RWPE2 (cell line): Measurements from ENCODE around the gene SPN.
"Not testable (repeated sequence)": the region's sequence is repeated elsewhere in the genome, so short reads cannot be mapped to it uniquely, and the experiment has no call there.

Source experiments
- ATAC-seq: fragments of 200-7000 bp; cut with Tn5 transposase; 3 replicates; pipeline ENCODE4 v1.9.1; 2021; ENCODE audit warnings: low read depth
- DNase-seq: peaks from one replicate; pipeline ENCODE4 v3.0.0-alpha.2; 2020; ENCODE audit warnings: low spot score
- H3K27ac ChIP-seq: fragments of 450-650 bp; 2 replicates; pipeline ENCODE4 v1.5.1; 2017; ENCODE audit warnings: mild to moderate bottlenecking; ENCODE audit not compliant: poor library complexity, severe bottlenecking
- H3K27me3 ChIP-seq: fragments of 250-450 bp; sonication (Bioruptor Pico); 2 replicates; pipeline ENCODE4 v1.5.1; 2021; ENCODE audit warnings: mild to moderate bottlenecking, moderate library complexity; ENCODE audit not compliant: insufficient read depth, poor library complexity, severe bottlenecking
- H3K36me3 ChIP-seq: fragments of 250-450 bp; sonication (Bioruptor Pico); 2 replicates; pipeline ENCODE4 v1.5.1; 2020; ENCODE audit warnings: low read depth, mild to moderate bottlenecking, moderate library complexity
- H3K4me1 ChIP-seq: fragments of 250-450 bp; sonication (Bioruptor Pico); 2 replicates; pipeline ENCODE4 v1.5.1; 2021; ENCODE audit warnings: mild to moderate bottlenecking, moderate library complexity; ENCODE audit not compliant: insufficient read depth, poor library complexity, severe bottlenecking
- H3K4me3 ChIP-seq: fragments of 250-450 bp; sonication (Bioruptor Pico); 2 replicates; pipeline ENCODE4 v1.5.1; 2021; ENCODE audit warnings: mild to moderate bottlenecking, moderate library complexity; ENCODE audit not compliant: severe bottlenecking
- H3K9me3 ChIP-seq: fragments of 250-450 bp; sonication (Bioruptor Pico); 2 replicates; pipeline ENCODE4 v1.5.1; 2021; ENCODE audit warnings: mild to moderate bottlenecking, moderate library complexity; ENCODE audit not compliant: severe bottlenecking
- TF ChIP-seq, protein P1 (sequence below): fragments of 450-650 bp; IDR thresholded peaks from one replicate; pipeline ENCODE4 v1.5.1; 2017; ENCODE audit warnings: mild to moderate bottlenecking, moderate library complexity; ENCODE audit not compliant: poor library complexity, severe bottlenecking

The SPN gene

DNA sequence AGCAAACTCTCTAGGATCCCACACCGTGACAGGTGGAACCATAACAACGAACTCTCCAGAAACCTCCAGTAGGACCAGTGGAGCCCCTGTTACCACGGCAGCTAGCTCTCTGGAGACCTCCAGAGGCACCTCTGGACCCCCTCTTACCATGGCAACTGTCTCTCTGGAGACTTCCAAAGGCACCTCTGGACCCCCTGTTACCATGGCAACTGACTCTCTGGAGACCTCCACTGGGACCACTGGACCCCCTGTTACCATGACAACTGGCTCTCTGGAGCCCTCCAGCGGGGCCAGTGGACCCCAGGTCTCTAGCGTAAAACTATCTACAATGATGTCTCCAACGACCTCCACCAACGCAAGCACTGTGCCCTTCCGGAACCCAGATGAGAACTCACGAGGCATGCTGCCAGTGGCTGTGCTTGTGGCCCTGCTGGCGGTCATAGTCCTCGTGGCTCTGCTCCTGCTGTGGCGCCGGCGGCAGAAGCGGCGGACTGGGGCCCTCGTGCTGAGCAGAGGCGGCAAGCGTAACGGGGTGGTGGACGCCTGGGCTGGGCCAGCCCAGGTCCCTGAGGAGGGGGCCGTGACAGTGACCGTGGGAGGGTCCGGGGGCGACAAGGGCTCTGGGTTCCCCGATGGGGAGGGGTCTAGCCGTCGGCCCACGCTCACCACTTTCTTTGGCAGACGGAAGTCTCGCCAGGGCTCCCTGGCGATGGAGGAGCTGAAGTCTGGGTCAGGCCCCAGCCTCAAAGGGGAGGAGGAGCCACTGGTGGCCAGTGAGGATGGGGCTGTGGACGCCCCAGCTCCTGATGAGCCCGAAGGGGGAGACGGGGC lies 1.3 kb downstream of the SPN start:
- ATAC-seq, result no peak
- no peaks in the 10 kb centered on the region for H3K27me3 ChIP-seq

DNA sequence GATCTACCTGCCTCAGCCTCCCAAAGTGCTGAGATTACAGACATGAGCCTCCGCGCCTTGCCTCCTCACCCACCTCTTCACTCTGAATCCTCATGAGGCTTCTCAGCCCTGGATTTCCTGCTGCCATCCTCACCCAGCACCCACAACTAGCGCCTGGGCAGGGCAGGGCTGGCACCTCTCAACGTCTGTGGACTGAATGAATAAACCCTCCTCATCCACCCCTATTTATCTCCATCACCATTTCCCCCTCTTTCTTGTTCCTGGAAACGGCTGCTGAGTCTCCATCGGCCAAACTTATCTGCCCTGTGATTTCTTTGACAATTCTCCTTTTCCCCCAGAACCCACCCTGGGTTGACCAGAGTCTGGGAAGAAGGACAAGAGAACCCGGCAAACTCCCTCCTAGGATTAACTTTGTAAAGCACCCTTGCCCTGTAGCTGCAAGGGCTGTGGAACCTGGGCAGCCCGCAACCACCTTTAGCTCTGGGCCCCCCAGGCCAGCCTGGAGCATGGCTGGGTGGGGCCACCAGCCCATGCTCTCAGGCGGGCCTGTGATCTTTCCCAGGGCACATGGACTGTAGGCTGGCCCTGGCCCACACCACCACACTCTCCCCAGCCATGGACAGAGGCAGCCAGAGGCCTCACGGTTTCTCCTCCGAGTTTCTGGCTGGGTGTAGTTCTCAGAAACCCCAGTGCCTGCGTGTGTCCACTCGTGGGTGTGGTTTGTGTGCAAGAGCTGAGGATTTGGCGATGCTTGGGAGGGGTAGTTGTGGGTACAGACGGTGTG lies 2.4 kb downstream of the SPN start:
- ATAC-seq (no peak), DNase-seq (no peak)
- Histone ChIP-seq H3K36me3 (no peaks in the 10 kb centered on the region), H3K27me3 (no peaks in the 10 kb centered on the region), H3K27ac (no peak overlapping the region), H3K9me3 (no peaks in the 10 kb centered on the region), H3K4me1 (no peaks in the 10 kb centered on the region), H3K4me3 (no peak overlapping the region)
- TF ChIP-seq, protein P1, sequence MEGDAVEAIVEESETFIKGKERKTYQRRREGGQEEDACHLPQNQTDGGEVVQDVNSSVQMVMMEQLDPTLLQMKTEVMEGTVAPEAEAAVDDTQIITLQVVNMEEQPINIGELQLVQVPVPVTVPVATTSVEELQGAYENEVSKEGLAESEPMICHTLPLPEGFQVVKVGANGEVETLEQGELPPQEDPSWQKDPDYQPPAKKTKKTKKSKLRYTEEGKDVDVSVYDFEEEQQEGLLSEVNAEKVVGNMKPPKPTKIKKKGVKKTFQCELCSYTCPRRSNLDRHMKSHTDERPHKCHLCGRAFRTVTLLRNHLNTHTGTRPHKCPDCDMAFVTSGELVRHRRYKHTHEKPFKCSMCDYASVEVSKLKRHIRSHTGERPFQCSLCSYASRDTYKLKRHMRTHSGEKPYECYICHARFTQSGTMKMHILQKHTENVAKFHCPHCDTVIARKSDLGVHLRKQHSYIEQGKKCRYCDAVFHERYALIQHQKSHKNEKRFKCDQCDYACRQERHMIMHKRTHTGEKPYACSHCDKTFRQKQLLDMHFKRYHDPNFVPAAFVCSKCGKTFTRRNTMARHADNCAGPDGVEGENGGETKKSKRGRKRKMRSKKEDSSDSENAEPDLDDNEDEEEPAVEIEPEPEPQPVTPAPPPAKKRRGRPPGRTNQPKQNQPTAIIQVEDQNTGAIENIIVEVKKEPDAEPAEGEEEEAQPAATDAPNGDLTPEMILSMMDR, result no peak

More for the DNA sequence above, 1.3 kb downstream of the SPN start:
- Histone ChIP-seq H3K4me3 (no peak overlapping the region), H3K36me3 (no peaks in the 10 kb centered on the region), H3K9me3 (no peaks in the 10 kb centered on the region), H3K27ac (no peak overlapping the region), H3K4me1 (no peaks in the 10 kb centered on the region)
- TF ChIP-seq, protein P1, result no peak
- DNase-seq, result no peak

DNA sequence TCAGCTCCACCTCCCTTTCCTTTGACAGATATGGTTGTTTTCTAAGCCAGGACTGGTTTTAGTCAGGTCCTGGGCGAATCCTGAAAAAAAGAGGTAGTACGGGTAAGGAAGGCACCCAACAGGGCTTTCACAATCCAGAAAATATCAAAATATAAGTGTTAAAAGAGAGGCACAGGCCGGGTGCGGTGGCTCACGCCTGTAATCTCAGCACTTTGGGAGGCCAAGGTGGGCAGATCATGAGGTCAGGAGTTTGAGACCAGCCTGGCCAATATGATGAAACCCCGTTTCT lies 4.2 kb downstream of the SPN start:
- not testable (repeated sequence) for H3K27me3 ChIP-seq, H3K4me1 ChIP-seq, H3K4me3 ChIP-seq, H3K27ac ChIP-seq, H3K36me3 ChIP-seq, DNase-seq, H3K9me3 ChIP-seq, ATAC-seq

DNA sequence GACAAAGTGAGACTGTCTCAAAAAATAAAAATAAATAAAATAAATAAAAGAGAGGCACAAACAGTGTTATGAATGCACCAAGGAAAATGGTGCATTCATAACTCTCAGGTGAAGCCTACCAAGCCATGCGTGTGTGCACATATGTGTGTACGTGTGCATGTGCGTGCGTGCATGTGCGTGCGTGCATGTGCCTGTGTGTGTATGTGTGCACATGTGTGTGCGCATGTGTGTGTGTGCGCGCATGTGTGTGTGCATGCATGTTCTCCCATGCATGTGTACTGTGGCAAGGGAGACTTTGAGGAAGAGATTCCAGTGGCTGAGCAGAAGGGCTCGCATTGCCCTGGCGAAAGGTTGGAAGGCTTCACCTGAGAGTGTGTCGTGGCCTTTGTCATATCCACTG lies 4.7 kb downstream of the SPN start:
- H3K4me1 ChIP-seq, result no peaks in the 10 kb centered on the region
- TF ChIP-seq, protein P1, result no peak
- H3K27me3 ChIP-seq, result no peaks in the 10 kb centered on the region

DNA sequence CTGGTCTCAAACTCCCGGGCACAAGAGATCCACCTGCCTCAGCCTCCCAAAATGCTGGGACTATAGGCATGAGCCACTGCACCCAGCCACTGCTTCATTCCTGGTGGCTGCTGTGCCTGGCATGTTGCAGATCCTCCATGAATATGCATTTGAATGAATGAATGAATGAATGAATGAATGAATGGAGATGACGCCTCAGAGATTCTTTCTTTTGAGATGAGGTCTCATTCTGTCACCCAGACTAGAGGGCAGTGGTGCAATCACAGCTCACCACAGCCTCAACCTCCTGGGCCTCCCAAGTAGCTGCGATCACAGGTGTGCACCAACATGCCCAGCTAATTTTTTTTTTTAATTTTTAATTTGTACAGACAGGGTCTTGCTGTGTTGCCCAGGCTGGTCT lies 5.2 kb downstream of the SPN start:
- H3K4me1 ChIP-seq, result no peaks in the 10 kb centered on the region
- H3K9me3 ChIP-seq, result no peaks in the 10 kb centered on the region
- TF ChIP-seq, protein P1, result no peak
- ATAC-seq (no peak), DNase-seq (no peak)
- no peaks in the 10 kb centered on the region for H3K27me3 ChIP-seq
- no peak overlapping the region for H3K27ac ChIP-seq
- H3K4me3 ChIP-seq, result no peak overlapping the region
- H3K36me3 ChIP-seq, result no peaks in the 10 kb centered on the region

More for the DNA sequence above, 4.7 kb downstream of the SPN start:
- Histone ChIP-seq H3K9me3 (no peaks in the 10 kb centered on the region), H3K27ac (no peak overlapping the region), H3K4me3 (no peak overlapping the region), H3K36me3 (no peaks in the 10 kb centered on the region)
- no peak for DNase-seq
- no peak for ATAC-seq
